ENCODE measurements around the gene TOPAZ1. TPM values are rescaled to one million over a fixed set of nuclear protein-coding genes. Genes with fewer than 3 reads are reported as not detected.
"Not testable (repeated sequence)": the region's sequence is repeated elsewhere in the genome, so short reads cannot be mapped to it uniquely, and the experiment has no call there.

TOPAZ1 gene
- total RNA-seq, 1 experiment from 2014 or later = not detected

- no peak for DNase-seq (ENCODE audit: low read depth)
- in situ Hi-C loops (cut with HindIII; ENCODE audit: low pct_unique_long_range_greater_than_20kb, low sequenced_read_pairs) = no loop called here
Measured at GRCh38 chr3:44318891-44319311, 77.2 kb downstream of the TOPAZ1 start.

GRCh38 chr3:44321335-44321734 is 79.6 kb downstream of the TOPAZ1 start:
- in situ Hi-C loops (cut with HindIII; ENCODE audit: low pct_unique_long_range_greater_than_20kb, low sequenced_read_pairs) = no loop called here

GRCh38 chr3:44323341-44323955 is 81.8 kb downstream of the TOPAZ1 start:
- peak; percentile 14 for DNase-seq (ENCODE audit: low read depth)
- in situ Hi-C loops (cut with HindIII; ENCODE audit: low pct_unique_long_range_greater_than_20kb, low sequenced_read_pairs) = no loop called here

More at GRCh38 chr3:44321335-44321734, 79.6 kb downstream of the TOPAZ1 start:
- DNase-seq (ENCODE audit: low read depth) = no peak

GRCh38 chr3:44324584-44324983 is 82.9 kb downstream of the TOPAZ1 start:
- in situ Hi-C loops (cut with HindIII; ENCODE audit: low pct_unique_long_range_greater_than_20kb, low sequenced_read_pairs) = no loop called here
- DNase-seq (ENCODE audit: low read depth) = no peak

GRCh38 chr3:44326019-44326418 is 84.3 kb downstream of the TOPAZ1 start:
- in situ Hi-C loops (cut with HindIII; ENCODE audit: low pct_unique_long_range_greater_than_20kb, low sequenced_read_pairs) = no loop called here
- no peak for DNase-seq (ENCODE audit: low read depth)

- no peak for DNase-seq (ENCODE audit: low read depth)
- in situ Hi-C loops (cut with HindIII; ENCODE audit: low pct_unique_long_range_greater_than_20kb, low sequenced_read_pairs) = no loop called here
Measured at GRCh38 chr3:44326515-44326914, 84.8 kb downstream of the TOPAZ1 start.

GRCh38 chr3:44329946-44330345 is 88.3 kb downstream of the TOPAZ1 start:
- in situ Hi-C loops (cut with HindIII; ENCODE audit: low pct_unique_long_range_greater_than_20kb, low sequenced_read_pairs) = no loop called here
- DNase-seq (ENCODE audit: low read depth) = no peak

GRCh38 chr3:44330444-44330843 is 88.8 kb downstream of the TOPAZ1 start:
- in situ Hi-C loops (cut with HindIII; ENCODE audit: low pct_unique_long_range_greater_than_20kb, low sequenced_read_pairs) = no loop called here
- no peak for DNase-seq (ENCODE audit: low read depth)

GRCh38 chr3:44334326-44334725 is 92.6 kb downstream of the TOPAZ1 start:
- no peak for DNase-seq (ENCODE audit: low read depth)
- in situ Hi-C loops (cut with HindIII; ENCODE audit: low pct_unique_long_range_greater_than_20kb, low sequenced_read_pairs) = no loop called here

GRCh38 chr3:44337248-44337785 is 95.6 kb downstream of the TOPAZ1 start:
- in situ Hi-C loops (cut with HindIII; ENCODE audit: low pct_unique_long_range_greater_than_20kb, low sequenced_read_pairs) = no loop called here
- DNase-seq (ENCODE audit: low read depth) = no peak

- peak; percentile 94 for DNase-seq (ENCODE audit: low read depth)
- in situ Hi-C loops (cut with HindIII; ENCODE audit: low pct_unique_long_range_greater_than_20kb, low sequenced_read_pairs) = no loop called here
Measured at GRCh38 chr3:44338010-44338827, 96.5 kb downstream of the TOPAZ1 start, which contains the start of gene TCAIM. TSS of gene TCAIM (plus strand) at chr3:44338766. CDS start at chr3:44354783, 16,017 bp downstream.

- in situ Hi-C loops (cut with HindIII; ENCODE audit: low pct_unique_long_range_greater_than_20kb, low sequenced_read_pairs) = no loop called here
- no peak for DNase-seq (ENCODE audit: low read depth)
Measured at GRCh38 chr3:44338828-44339127, 97.1 kb downstream of the TOPAZ1 start.

- no peak for DNase-seq (ENCODE audit: low read depth)
- in situ Hi-C loops (cut with HindIII; ENCODE audit: low pct_unique_long_range_greater_than_20kb, low sequenced_read_pairs) = no loop called here
Measured at GRCh38 chr3:44339181-44340057, 97.7 kb downstream of the TOPAZ1 start.

GRCh38 chr3:44340058-44340395 is 98.3 kb downstream of the TOPAZ1 start:
- in situ Hi-C loops (cut with HindIII; ENCODE audit: low pct_unique_long_range_greater_than_20kb, low sequenced_read_pairs) = no loop called here

GRCh38 chr3:44342176-44342790 is 100.6 kb downstream of the TOPAZ1 start:
- peak; percentile 12 for DNase-seq (ENCODE audit: low read depth)
- in situ Hi-C loops (cut with HindIII; ENCODE audit: low pct_unique_long_range_greater_than_20kb, low sequenced_read_pairs) = no loop called here

More at GRCh38 chr3:44340058-44340395, 98.3 kb downstream of the TOPAZ1 start:
- DNase-seq (ENCODE audit: low read depth) = no peak

- no peak for DNase-seq (ENCODE audit: low read depth)
- in situ Hi-C loops (cut with HindIII; ENCODE audit: low pct_unique_long_range_greater_than_20kb, low sequenced_read_pairs) = no loop called here
Measured at GRCh38 chr3:44343421-44343820, 101.7 kb downstream of the TOPAZ1 start.

- DNase-seq (ENCODE audit: low read depth); in situ Hi-C loops (cut with HindIII; ENCODE audit: low pct_unique_long_range_greater_than_20kb, low sequenced_read_pairs): not testable (repeated sequence)
Measured at GRCh38 chr3:44346590-44346989, 104.9 kb downstream of the TOPAZ1 start.

- in situ Hi-C loops (cut with HindIII; ENCODE audit: low pct_unique_long_range_greater_than_20kb, low sequenced_read_pairs) = no loop called here
- DNase-seq (ENCODE audit: low read depth) = no peak
Measured at GRCh38 chr3:44348993-44349392, 107.3 kb downstream of the TOPAZ1 start.
